ENCODE measurements around the gene IGLL1. TPM values are rescaled to one million over a fixed set of nuclear protein-coding genes. Genes with fewer than 3 reads are reported as not detected.

The IGLL1 gene
- total RNA-seq, 1 donor from 2014 or later = not detected

DNA sequence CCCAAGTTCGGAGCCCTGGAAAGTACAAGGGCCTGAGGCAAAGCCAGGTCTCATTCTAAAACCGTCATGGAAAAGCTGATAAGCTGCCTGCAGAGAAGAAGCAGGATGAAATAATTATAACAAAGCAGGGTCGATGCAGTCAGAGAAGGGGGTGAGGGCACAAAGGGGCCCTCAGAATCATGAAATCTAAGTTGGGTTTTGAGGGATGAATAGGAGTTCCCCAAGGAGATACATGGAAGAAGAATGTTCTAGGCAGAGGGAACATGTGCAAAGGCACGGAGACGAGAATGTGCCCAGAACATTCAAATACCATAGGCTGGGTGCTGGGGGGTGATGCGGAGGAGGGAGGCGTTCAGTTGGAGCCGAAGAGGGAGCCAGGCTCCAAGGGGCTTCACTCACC, 25.0 kb downstream of the IGLL1 start:
- TF ChIP-seq, protein P1, sequence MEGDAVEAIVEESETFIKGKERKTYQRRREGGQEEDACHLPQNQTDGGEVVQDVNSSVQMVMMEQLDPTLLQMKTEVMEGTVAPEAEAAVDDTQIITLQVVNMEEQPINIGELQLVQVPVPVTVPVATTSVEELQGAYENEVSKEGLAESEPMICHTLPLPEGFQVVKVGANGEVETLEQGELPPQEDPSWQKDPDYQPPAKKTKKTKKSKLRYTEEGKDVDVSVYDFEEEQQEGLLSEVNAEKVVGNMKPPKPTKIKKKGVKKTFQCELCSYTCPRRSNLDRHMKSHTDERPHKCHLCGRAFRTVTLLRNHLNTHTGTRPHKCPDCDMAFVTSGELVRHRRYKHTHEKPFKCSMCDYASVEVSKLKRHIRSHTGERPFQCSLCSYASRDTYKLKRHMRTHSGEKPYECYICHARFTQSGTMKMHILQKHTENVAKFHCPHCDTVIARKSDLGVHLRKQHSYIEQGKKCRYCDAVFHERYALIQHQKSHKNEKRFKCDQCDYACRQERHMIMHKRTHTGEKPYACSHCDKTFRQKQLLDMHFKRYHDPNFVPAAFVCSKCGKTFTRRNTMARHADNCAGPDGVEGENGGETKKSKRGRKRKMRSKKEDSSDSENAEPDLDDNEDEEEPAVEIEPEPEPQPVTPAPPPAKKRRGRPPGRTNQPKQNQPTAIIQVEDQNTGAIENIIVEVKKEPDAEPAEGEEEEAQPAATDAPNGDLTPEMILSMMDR (IDR thresholded peaks at IDR 0.05; ENCODE audit: insufficient read depth, low read depth, low read length) = no peak
- TF ChIP-seq EZH2 (IDR thresholded peaks at IDR 0.05; ENCODE audit: insufficient read depth, low read length) = no peak
- H3K9me3 ChIP-seq (ENCODE audit: insufficient read depth, low read depth, low read length) = peaks cover 5% of the 10 kb centered on the region
- H3K4me1 Mint-ChIP-seq (ENCODE audit: low read depth, unreplicated experiment) = no peaks in the 10 kb centered on the region
- no peak overlapping the region for H3K4me3 ChIP-seq (ENCODE audit: insufficient read depth, low read depth, low read length)
- H3K27me3 Mint-ChIP-seq (ENCODE audit: low read depth, unreplicated experiment) = peaks cover 24% of the 10 kb centered on the region
- no peaks in the 10 kb centered on the region for H3K36me3 ChIP-seq (ENCODE audit: insufficient read depth, low read length)
- FAIRE-seq (no peak), DNase-seq (ENCODE audit: low read depth) (no peak)
- H3K27me3 ChIP-seq (ENCODE audit: insufficient read depth, low read length) = peaks cover 4% of the 10 kb centered on the region
- no peaks in the 10 kb centered on the region for H3K9me3 Mint-ChIP-seq (ENCODE audit: unreplicated experiment)
- H3K79me2 ChIP-seq (ENCODE audit: insufficient read depth, low read length) = no peaks in the 10 kb centered on the region
- H2AFZ ChIP-seq (ENCODE audit: low read depth, low read length) = no peak overlapping the region
- H3K4me3 Mint-ChIP-seq (ENCODE audit: unreplicated experiment) = no peak overlapping the region
- H4K20me1 ChIP-seq (ENCODE audit: insufficient read depth, low read length) = no peaks in the 10 kb centered on the region
- no peak overlapping the region for H3K27ac ChIP-seq (ENCODE audit: low read depth, low read length)
- no peaks in the 10 kb centered on the region for H3K4me1 ChIP-seq (ENCODE audit: insufficient read depth, low read length)
- no peak overlapping the region for H3K4me2 ChIP-seq (ENCODE audit: low read length)
- H3K9ac ChIP-seq (ENCODE audit: low read length) = no peak overlapping the region
- H3K27ac Mint-ChIP-seq (ENCODE audit: unreplicated experiment) = no peak overlapping the region
- no peaks in the 10 kb centered on the region for H3K36me3 Mint-ChIP-seq (ENCODE audit: low read depth, unreplicated experiment)

DNA sequence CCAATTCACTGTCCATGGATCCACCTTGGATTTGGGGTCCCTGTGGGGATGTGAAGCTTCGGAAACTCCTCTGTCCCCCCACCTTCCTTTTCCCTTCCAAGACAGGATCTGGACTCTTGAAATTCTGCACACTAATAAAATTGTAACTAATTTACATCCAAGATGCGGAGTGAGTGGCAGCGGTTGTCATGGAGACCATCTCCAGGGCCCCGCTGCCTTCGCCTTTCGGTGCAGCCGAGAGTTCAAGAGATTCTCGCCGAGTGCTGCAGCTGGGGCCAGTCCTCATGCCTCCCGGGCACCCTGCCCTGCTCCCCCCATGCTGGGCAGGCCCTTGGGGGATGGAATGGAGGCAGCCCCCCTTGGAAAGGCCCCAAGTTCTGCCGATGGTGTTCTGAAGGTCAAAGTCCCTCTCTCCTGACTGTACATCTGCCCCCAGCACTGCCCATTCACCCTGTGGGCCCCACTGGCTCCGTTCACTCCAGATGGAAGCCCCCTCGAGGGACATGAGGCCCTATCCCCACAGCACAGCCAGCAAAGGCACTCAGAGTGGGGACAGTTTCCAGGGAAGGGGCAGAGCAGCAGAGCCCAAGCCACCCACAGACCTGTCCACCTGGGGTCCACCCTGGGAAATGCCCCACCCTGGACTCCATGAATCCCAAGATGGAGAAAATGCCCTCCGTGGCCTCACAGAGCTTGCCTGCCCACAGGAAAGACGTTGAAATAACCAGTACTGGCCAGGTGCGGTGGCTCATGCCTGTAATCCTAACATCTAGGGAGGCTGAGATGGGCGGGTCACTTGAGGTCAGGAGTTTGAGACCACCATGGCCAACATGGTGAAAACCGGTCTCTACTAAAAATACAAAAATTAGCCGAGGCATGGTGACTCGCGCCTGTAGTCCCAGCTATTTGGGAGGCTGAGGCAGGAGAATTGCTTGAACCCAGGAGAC, 25.9 kb downstream of the IGLL1 start:
- H3K4me1 ChIP-seq (ENCODE audit: insufficient read depth, low read length) = no peaks in the 10 kb centered on the region
- peaks cover 2% of the 10 kb centered on the region for H3K9me3 Mint-ChIP-seq (ENCODE audit: unreplicated experiment)

More for the DNA sequence above, 25.9 kb downstream of the IGLL1 start:
- Mint-ChIP-seq H3K4me1 (ENCODE audit: low read depth, unreplicated experiment) (no peaks in the 10 kb centered on the region), H3K4me3 (ENCODE audit: unreplicated experiment) (no peak overlapping the region), H3K27me3 (ENCODE audit: low read depth, unreplicated experiment) (peaks cover 24% of the 10 kb centered on the region), H3K36me3 (ENCODE audit: low read depth, unreplicated experiment) (no peaks in the 10 kb centered on the region), H3K27ac (ENCODE audit: unreplicated experiment) (no peak overlapping the region)
- Histone ChIP-seq H3K9me3 (ENCODE audit: insufficient read depth, low read depth, low read length) (peaks cover 5% of the 10 kb centered on the region), H3K79me2 (ENCODE audit: insufficient read depth, low read length) (no peaks in the 10 kb centered on the region), H3K27ac (ENCODE audit: low read depth, low read length) (no peak overlapping the region), H3K9ac (ENCODE audit: low read length) (no peak overlapping the region), H2AFZ (ENCODE audit: low read depth, low read length) (no peak overlapping the region), H3K36me3 (ENCODE audit: insufficient read depth, low read length) (no peaks in the 10 kb centered on the region), H4K20me1 (ENCODE audit: insufficient read depth, low read length) (no peaks in the 10 kb centered on the region), H3K4me3 (ENCODE audit: insufficient read depth, low read depth, low read length) (no peak overlapping the region), H3K27me3 (ENCODE audit: insufficient read depth, low read length) (peaks cover 2% of the 10 kb centered on the region), H3K4me2 (ENCODE audit: low read length) (no peak overlapping the region)
- FAIRE-seq (no peak), DNase-seq (ENCODE audit: low read depth) (no peak)
- TF ChIP-seq, protein P1 (IDR thresholded peaks at IDR 0.05; ENCODE audit: insufficient read depth, low read depth, low read length) = no peak
- no peak for TF ChIP-seq EZH2 (IDR thresholded peaks at IDR 0.05; ENCODE audit: insufficient read depth, low read length)
